Measurements from ENCODE around the gene CYFIP1. TPM values are rescaled to one million over a fixed set of nuclear protein-coding genes. Genes with fewer than 3 reads are reported as not detected.

CYFIP1 gene
- total RNA-seq, 3 donors from 2014 or later (not counting 1 experiment from before 2014, with no cell fraction given): 6.4 to 9.2 (median 8.8) TPM

GRCh38 chr15:22918056-22918455, 62.1 kb downstream of the CYFIP1 start:
- no peaks in the 10 kb centered on the region for H3K27me3 Mint-ChIP-seq (ENCODE audit: low read depth in 2 of 2)
- intact Hi-C loops (cut with micrococcal nuclease): no loop called here
- ATAC-seq: no peak
- no peaks in the 10 kb centered on the region for H3K4me1 ChIP-seq (ENCODE audit: control insufficient read depth, insufficient read depth, low read length)
- no peaks in the 10 kb centered on the region for H3K36me3 ChIP-seq (ENCODE audit: control insufficient read depth, insufficient read depth, low read length)
- no peak overlapping the region for H3K27ac Mint-ChIP-seq
- no peaks in the 10 kb centered on the region for H3K9me3 ChIP-seq (ENCODE audit: control insufficient read depth, insufficient read depth, low read length)
- H3K27me3 ChIP-seq (ENCODE audit: control insufficient read depth, insufficient read depth, low read length): no peaks in the 10 kb centered on the region
- no peak for TF ChIP-seq CTCF (IDR thresholded peaks at IDR 0.05)
- 92% methylated on average over 9 of the region's 9 CpGs for WGBS (ENCODE audit: insufficient coverage)
- no peaks in the 10 kb centered on the region for H3K9me3 Mint-ChIP-seq
- H3K36me3 Mint-ChIP-seq: no peaks in the 10 kb centered on the region
- no peak for DNase-seq
- no peak overlapping the region for H3K27ac ChIP-seq (ENCODE audit: low read length)
- H3K4me3 ChIP-seq (ENCODE audit: low read length): no peak overlapping the region
- no peaks in the 10 kb centered on the region for H3K4me1 Mint-ChIP-seq
- H3K4me3 Mint-ChIP-seq: no peak overlapping the region

DNA sequence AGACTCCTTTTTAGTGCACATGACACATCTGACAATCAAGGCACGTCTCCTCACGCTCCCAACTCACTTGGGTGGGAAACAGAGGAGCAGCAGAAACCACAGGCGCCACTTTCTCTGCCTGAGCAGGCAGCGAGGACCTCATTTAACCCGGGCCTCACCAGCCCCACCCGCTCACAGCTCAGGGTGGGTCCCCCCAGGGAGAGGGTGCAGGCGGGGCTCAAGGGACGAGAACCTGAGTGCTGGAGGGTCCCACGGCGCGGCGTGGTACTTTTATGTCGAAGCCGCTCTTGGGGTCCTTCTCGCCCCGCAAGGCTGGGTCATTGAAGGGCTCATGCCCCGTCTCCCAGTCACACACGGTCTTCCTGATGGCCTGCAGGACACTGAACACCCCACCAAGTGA, 62.6 kb downstream of the CYFIP1 start:
- H3K27me3 ChIP-seq (ENCODE audit: control insufficient read depth, insufficient read depth, low read length): no peaks in the 10 kb centered on the region
- no peak overlapping the region for H3K27ac ChIP-seq (ENCODE audit: low read length)
- intact Hi-C loops (cut with micrococcal nuclease): no loop called here
- no peaks in the 10 kb centered on the region for H3K4me1 Mint-ChIP-seq
- no peaks in the 10 kb centered on the region for H3K36me3 Mint-ChIP-seq
- no peak overlapping the region for H3K4me3 ChIP-seq (ENCODE audit: low read length)
- whole genome bisulfite sequencing (ENCODE audit: insufficient coverage): 93% methylated on average over 18 of the region's 18 CpGs
- DNase-seq: no peak
- H3K9me3 ChIP-seq (ENCODE audit: control insufficient read depth, insufficient read depth, low read length): no peaks in the 10 kb centered on the region
- no peaks in the 10 kb centered on the region for H3K36me3 ChIP-seq (ENCODE audit: control insufficient read depth, insufficient read depth, low read length)
- H3K4me3 Mint-ChIP-seq: no peak overlapping the region
- no peak for ATAC-seq
- no peaks in the 10 kb centered on the region for H3K4me1 ChIP-seq (ENCODE audit: control insufficient read depth, insufficient read depth, low read length)
- no peaks in the 10 kb centered on the region for H3K27me3 Mint-ChIP-seq (ENCODE audit: low read depth in 2 of 2)
- H3K9me3 Mint-ChIP-seq: no peaks in the 10 kb centered on the region
- no peak for TF ChIP-seq CTCF (IDR thresholded peaks at IDR 0.05)
- H3K27ac Mint-ChIP-seq: no peak overlapping the region

- TF ChIP-seq CTCF (IDR thresholded peaks at IDR 0.05): no peak
Observed at GRCh38 chr15:22916606-22917350, 63.4 kb downstream of the CYFIP1 start.

More at GRCh38 chr15:22916606-22917350, 63.4 kb downstream of the CYFIP1 start:
- WGBS (ENCODE audit: insufficient coverage): 95% methylated on average over 36 of the region's 36 CpGs
- H3K27me3 ChIP-seq (ENCODE audit: control insufficient read depth, insufficient read depth, low read length): no peaks in the 10 kb centered on the region
- H3K27ac ChIP-seq (ENCODE audit: low read length): no peak overlapping the region
- no peaks in the 10 kb centered on the region for H3K4me1 ChIP-seq (ENCODE audit: control insufficient read depth, insufficient read depth, low read length)
- DNase-seq (no peak), ATAC-seq (no peak)
- intact Hi-C loops (cut with micrococcal nuclease): no loop called here
- Mint-ChIP-seq H3K4me1 (no peaks in the 10 kb centered on the region), H3K27ac (no peak overlapping the region), H3K9me3 (no peaks in the 10 kb centered on the region), H3K36me3 (no peaks in the 10 kb centered on the region), H3K4me3 (no peak overlapping the region), H3K27me3 (ENCODE audit: low read depth in 2 of 2) (no peaks in the 10 kb centered on the region)
- no peak overlapping the region for H3K4me3 ChIP-seq (ENCODE audit: low read length)
- no peaks in the 10 kb centered on the region for H3K36me3 ChIP-seq (ENCODE audit: control insufficient read depth, insufficient read depth, low read length)
- no peaks in the 10 kb centered on the region for H3K9me3 ChIP-seq (ENCODE audit: control insufficient read depth, insufficient read depth, low read length)

All from natural killer cell (primary cell).